ENCODE measurements around the gene ITGA2B.
"Not testable (repeated sequence)": the region's sequence is repeated elsewhere in the genome, so short reads cannot be mapped to it uniquely, and the experiment has no call there.

ITGA2B gene

DNA sequence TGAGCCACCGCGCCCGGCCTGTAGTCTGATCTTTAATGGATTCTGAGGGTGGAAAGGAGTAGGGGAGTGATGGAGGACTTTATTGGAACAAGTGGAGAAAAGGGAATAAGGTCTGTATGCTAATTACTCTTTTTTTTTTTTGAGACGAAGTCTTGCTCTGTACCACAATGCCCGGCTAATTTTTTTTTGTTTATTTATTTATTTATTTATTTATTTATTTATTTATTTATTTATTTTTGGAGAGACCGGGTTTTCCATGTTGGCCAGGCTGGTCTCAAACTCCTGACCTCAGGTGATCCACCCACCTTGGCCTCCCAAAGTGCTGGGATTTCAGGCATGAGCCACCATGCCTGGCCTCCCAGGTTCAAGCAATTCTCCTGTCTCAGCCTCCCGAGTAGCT is 59.9 kb downstream of the ITGA2B start:
- not testable (repeated sequence) for DNase-seq

DNA sequence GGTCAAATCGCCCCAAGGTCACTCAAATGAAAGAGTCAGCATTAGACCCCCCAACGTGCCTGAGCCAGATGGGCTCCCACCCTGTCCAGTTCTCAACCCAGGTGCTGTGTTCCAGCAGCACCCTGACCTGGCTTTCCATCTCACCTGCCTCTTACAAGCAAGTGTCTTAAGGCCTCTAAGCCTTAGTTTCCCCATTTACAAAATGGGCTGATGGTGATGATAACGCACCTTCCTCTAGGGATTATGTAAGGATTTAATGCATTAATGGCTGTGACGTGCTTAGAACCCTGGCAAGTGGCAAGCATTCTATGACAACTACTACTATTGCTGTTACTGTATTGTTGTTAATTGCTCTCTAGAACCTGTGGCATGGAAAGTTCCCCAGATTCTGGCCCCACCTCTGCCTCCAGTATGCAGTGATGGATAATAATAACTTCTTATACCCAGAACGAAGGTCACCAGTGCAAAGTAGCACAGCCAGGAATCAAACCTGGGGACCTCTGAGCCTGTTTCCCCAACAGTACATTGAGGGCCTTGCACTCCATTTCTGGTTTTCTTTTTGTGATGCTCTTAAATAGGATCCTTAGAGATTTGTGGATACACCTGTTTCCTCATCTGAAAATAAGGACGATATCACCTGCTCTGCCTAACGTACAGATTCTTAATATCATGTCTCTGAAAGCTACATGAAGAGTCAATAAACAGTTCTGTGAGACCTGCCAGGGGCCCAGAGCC is 61.6 kb downstream of the ITGA2B start:
- DNase-seq: no peak

DNA sequence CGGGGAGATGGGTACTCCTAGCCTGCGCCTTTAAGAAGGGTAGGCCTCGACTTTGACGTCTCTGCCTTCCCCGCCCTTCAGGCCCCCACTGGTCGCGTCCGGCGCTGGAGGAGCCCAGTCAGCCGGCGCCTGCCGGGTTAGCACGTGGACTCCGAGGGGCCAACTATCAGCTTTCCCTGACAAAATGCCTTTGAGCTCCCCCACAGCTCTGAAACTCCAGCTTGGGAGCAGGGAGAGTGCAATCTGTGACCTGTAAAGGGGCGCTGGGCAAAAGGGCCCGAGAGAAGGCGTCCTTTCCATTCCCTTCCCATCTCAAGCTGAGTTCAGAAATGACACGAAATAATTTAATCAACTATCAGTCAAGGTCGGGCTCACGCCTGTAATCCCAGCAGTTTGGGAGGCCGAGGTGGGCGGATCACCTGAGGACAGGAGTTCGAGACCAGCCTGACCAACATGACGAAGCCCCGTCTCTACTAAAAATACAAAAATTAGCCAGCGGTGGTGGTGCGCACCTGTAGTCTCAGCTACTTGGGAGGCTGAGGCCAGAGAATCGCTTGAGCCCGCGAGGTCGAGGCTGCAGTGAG is 62.5 kb downstream of the ITGA2B start:
- peak; percentile 91 for DNase-seq

DNA sequence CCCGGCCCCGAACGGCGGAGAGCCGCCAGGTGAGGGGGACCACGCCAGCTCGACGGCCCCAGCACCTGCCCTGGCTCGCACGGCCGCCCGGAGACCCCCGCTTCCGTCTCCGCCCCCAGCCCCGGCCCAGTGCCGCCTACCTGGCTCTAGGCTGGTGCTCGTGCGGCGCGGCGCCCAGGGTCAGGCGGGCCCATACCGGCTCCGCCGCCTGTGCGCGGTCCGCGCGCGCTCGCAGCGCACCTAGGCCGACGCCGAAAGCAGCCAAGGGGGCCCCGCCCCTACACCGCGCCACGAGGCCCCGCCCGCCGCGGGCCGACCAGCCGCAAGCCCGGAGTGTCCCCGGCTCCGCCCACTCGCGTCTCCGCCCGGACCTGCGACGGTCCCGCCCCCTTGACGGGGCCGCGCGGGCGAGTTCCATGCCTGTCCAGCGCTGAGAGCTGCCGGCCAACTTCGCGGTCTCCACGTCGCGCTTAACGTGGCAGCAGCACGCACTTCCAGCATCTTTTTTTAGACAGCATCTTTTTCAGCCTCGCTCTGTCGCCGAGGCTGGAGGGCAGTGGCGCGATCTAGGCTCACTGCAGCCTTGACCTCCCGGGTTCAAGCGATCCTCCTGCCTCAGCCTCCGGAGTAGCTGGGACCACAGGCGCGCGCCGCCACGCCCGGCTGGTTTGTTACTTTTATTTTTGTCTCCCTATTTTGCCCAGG is 64.7 kb downstream of the ITGA2B start, which contains the start of gene SLC25A39:
Gene SLC25A39 (minus strand): TSS at position 253 of the 705 bp plus-strand sequence. CDS start 1,261 bp downstream, outside the sequence.
- peak; percentile 89 for DNase-seq

DNA sequence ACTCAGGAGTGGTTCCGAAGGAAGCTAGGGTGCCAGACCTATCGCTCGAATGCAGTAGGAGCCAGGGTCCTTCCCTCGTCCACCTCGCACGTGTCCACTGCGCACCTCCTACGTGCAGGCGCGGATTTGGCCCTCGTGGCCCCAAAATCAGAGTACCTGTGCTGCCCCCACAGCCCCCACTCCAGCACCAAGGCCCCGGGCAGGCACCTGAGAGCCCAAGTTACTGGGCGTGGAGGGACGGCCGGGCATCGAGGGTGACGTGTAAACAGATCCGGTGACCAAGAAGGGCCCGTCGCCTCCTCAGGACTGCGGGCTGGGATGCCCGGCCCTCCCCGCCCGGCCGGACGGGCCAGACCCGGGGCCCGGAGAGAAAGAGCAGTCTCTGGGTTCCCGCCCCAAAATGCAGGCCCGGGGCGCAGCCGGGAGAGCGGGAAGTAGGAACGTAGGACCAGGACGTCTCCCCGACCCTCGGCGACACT is 65.3 kb downstream of the ITGA2B start:
- DNase-seq: no peak

DNA sequence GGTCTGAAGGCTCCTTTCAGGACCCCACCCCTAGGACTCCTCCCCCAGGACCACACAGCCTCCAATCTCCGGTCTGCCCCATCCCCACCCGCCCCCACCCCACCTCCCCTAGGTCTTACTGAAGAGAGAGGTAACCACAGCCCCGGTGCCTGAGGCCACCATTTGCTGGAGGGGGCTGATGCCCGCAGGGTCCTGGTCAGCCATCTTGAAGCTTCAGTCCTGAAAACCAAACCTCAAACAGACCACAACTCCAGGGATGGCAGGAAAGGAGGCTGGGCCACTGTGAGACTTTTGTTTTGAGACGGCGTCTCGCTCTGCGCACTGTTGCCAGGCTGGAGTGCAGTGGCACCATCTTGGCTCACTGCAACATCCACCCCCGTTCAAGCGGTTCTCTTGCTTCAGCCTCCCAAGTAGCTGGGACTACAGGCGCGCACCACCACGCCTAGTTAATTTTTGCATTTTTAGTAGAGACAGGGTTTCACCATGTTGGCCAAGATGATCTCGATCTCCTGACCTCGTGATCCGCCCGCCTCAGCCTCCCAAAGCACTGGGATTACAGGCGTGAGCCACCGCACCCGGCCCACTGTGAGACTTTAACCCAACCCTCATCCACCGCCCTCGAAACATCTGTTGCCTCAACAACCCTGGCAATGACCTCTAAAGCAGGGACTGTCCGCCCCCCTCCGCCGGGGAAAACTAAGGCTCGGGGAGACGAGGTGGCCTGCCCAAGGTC is 65.9 kb downstream of the ITGA2B start:
- no peak for DNase-seq

DNA sequence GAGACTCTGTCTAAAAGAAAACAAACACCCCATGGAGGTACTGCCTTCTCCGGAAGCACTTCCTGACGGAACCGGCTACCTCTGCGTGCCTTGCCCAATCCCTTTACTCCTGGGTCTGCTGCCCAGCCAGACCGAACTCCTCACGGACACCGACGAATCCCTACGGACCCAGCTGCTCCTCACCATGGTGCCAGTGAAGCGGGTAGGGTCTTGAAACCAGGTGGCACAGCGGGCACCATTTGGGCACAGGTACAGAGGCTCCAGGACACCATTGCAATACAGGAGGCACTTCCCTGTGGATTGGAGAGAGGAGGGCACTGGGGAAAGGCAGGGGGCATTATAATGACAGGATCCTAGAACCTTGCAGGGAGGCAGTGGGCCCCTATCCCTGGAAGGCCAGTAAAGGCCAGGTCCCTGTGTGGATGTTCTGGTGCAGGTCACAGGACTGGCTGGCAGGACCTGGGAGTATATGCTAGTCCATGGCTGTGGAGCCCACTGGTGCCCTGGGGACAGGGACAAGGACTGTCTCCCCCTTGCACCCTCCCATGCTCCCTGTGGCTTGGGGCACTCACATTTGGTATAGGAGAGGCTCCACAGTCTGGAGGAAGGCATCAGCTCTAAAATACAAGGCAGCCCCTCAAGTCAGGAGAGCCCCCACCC is 67.1 kb downstream of the ITGA2B start:
- DNase-seq: no peak
